AG04449 (cell line): Measurements from ENCODE around the gene PRAMEF18.
"Not testable (repeated sequence)": the region's sequence is repeated elsewhere in the genome, so short reads cannot be mapped to it uniquely, and the experiment has no call there.

Experiments used
- CTCF ChIA-PET: fragments of 350-600 bp; formaldehyde crosslinking; extraction: SDS; loops from one replicate; lab custom pipeline; 2021; ENCODE audit warnings: antibody characterized with exemption; lab: Yijun Ruan, JAX
- POLR2A ChIA-PET: fragments of 400-600, 350-600 bp; formaldehyde crosslinking; extraction: SDS; loops from one replicate; lab custom pipeline; 2020; ENCODE audit warnings: antibody characterized with exemption, inconsistent platforms; lab: Yijun Ruan, JAX
- DNase-seq: peaks from one replicate; pipeline ENCODE4 v3.0.0-alpha.2; 2010; ENCODE audit warnings: low read depth, low spot score
- H3K4me3 ChIP-seq: 2 replicates; pipeline ENCODE4 v1.5.1; 2011; ENCODE audit warnings: low read depth, mild to moderate bottlenecking, control low read depth, low read length

The PRAMEF18 gene, protein sequence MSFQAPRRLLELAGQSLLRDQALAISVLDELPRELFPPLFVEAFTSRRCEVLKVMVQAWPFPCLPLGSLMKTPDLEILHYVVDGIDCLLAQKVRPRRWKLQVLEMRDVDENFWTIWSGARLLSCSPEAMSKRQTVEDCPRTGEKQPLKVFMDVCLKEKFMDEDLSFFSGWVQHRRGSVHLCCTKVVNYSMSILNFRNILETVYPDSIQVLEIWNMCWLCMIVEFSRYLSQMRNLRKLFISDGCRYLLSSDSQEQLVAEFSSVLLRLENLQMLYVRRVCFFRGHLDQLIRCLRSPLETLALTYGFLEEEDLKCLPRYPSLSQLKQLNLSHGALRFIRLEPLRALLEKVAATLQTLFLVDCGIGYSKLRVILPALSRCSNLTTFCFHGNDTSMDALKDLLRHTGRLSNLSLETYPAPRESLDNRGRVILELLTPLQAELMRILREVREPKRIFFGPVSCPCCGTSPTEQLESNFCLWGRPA

DNA sequence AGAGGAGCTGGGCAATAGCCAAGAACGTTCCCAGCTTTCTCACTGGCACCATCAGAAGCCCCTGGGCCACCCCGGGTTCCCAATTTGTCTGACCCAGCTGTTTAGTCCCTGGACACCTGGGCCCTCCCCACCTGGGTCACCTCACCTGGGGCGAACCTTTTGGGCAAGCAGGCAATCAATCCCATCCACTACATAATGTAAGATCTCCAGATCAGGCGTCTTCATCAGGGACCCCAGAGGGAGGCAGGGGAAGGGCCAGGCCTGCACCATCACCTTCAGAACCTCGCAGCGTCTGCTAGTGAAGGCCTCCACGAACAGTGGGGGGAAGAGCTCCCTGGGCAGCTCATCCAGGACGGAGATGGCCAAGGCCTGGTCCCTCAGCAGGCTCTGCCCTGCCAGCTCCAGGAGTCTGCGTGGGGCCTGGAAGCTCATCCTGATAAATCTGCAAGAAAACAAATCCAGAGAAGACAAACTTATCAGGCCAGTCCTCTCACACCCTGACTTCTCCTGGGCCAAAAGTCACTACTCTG lies at the start of gene PRAMEF18:
TSS of gene PRAMEF18 (minus strand) at position 480 of the 530 bp plus-strand sequence. CDS start at position 432, 48 bp downstream.
- DNase-seq, POLR2A ChIA-PET, H3K4me3 ChIP-seq, CTCF ChIA-PET: not testable (repeated sequence)

DNA sequence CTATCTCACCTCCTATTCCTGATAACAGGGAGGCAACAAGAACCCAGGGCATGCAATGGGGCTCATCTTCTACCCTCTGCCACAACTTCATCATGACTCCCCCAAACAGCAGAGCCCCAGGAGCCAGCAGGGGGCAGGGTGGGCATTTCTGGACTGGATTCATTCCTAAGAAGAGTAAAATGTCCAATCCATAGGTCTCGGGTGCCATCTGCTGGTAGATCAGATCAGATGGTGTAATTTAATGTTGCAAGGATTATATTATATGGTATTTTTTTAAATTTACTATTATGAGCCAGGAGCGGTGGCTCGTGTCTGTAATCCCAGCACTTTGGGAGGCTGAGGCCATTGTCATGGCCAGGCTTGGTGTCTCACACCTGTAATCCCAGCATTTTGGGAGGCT lies 39.2 kb upstream of the PRAMEF18 start:
- DNase-seq, H3K4me3 ChIP-seq, CTCF ChIA-PET, POLR2A ChIA-PET: not testable (repeated sequence)

DNA sequence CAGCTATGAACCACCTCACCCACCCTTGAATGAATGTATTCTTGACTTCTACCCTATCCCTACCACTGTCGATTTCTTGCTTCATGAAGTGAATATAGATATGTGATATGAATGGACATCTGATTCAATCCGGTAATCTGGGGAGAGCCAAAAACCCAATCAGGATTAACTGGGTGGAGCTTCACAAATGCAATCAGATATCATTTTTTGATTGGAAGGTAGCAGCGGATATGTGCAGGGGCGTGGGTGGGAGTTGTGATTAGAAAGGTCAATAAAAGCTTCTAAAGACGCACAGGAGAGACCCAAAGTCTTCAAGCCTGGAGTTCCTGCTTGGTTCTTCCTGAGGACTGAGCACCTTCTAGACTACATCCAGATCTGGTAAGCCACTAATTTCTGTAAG lies 27.9 kb upstream of the PRAMEF18 start, which contains the start of gene PRAMEF5:
TSS of gene PRAMEF5 (plus strand) at position 301 of the 400 bp plus-strand sequence. CDS start 5,071 bp downstream, outside the sequence.
- DNase-seq, POLR2A ChIA-PET, H3K4me3 ChIP-seq, CTCF ChIA-PET: not testable (repeated sequence)

DNA sequence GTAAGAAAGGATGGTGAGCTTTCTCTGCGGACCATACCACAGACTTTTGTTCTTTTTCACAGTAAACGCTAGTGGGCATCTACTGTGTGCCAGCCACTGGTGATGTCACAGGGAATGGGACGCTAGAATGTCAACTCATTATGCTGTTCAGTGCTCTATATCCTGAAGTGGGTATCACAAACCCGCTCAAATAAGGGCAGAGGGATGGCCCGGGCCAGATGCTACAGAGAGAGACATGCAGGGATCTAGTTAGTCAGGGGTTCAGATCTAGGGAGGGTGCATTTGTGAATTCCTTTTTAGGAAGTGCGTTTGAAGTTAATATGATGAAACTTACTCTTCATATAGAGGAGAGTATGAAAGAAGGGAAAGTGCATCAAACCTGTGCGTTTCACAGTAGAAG lies 21.2 kb upstream of the PRAMEF18 start:
- DNase-seq, H3K4me3 ChIP-seq, POLR2A ChIA-PET, CTCF ChIA-PET: not testable (repeated sequence)

DNA sequence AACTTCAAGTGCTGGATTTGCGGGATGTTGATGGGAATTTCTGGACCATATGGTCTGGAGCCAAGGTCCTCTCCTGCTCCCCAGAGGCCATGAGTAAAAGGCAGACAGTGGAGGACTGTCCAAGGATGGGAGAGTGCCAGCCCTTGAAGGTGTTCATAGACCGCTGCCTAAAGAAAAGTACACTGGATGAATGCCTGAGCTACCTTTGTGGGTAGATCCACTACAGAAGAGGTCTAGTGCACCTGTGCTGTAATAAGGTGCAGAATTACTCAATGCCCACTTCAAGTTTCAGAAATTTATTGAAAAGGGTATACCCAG lies 20.6 kb upstream of the PRAMEF18 start:
- DNase-seq, CTCF ChIA-PET, H3K4me3 ChIP-seq, POLR2A ChIA-PET: not testable (repeated sequence)

DNA sequence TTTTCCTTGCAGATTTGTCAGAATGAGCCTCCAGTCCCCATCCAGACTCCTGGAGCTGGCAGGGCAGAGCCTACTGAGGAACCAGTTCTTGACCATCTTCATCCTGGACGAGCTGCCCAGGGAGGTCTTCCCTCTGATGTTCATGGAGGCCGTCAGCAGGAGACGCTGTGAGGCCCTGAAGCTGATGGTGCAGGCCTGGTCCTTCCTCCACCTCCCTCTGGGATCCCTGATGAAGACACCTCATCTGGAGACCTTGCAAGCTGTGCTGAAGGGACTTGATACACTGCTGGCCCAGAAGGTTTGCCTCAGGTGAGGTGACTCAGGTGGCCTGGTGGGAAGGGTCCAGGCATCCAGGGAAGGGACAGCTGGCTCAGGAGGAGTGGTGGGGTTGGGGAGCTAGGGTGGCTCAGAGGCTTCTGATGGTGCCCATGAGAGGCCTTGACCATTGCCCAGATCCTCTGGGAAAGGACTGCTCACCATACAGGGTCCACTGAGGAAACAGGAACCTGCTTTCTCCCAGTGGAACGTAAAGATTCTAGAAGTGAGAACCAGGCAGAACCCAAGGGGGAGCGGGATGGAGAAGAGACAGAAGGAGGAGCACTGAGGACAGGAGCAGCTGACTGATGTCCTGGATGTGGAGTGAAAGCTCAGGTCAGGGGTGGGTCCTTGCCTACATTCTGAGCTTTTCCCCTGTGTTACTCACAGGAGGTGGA lies 20.0 kb upstream of the PRAMEF18 start:
- CTCF ChIA-PET, H3K4me3 ChIP-seq, POLR2A ChIA-PET, DNase-seq: not testable (repeated sequence)

DNA sequence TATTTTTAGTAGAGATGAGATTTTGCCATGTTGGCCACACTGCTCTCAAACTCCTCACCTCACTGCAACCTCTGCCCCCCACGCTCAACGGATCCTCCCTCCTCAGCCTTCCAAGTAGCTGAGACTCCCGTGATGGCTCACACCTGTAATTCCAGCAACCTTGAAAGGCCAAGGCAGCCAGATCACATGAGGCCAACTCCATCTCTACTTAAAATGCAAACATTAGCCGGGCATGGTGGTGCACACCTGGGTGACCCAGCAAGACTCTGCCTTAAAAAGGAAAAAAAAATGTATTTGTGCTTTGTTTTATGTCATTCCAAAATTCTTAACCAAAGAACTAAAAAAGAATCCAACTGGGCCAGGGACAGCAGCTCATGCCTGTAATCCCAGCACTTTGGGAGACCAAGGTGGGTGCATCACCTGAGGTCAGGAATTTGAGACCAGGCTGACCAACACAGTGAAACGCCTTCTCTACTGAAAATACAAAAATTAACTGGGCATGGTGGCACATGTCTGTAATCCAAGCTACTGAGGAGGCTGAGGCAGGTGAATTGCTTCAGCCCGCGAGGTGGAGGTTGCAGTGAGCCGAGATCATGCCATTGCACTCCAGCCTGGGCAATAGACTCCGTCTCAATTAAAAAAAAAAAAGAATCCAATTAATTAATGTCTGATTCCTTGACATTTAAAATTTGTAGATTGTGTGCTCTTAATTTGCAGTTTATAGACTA lies 17.7 kb upstream of the PRAMEF18 start:
- DNase-seq, H3K4me3 ChIP-seq, POLR2A ChIA-PET, CTCF ChIA-PET: not testable (repeated sequence)

DNA sequence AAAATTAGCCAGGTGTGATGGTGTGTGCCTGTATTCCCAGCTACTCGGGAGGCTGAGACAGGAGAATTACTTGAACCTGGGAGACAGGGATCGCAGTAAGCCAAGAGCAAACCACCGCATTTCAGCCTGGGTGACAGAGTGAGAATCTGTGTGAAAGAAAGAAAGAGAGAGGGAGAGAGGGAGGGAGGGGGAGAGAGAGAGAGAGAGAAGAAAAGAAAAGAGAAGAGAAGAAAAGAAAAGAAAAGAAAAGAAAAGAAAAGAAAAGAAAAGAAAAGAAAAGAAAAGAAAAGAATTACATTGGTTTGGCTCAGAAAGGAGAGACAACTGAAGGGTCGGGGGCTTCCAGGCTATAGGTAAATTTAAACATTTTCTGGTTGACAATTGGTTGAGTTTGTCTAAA lies 13.7 kb upstream of the PRAMEF18 start:
- DNase-seq, POLR2A ChIA-PET, H3K4me3 ChIP-seq, CTCF ChIA-PET: not testable (repeated sequence)

DNA sequence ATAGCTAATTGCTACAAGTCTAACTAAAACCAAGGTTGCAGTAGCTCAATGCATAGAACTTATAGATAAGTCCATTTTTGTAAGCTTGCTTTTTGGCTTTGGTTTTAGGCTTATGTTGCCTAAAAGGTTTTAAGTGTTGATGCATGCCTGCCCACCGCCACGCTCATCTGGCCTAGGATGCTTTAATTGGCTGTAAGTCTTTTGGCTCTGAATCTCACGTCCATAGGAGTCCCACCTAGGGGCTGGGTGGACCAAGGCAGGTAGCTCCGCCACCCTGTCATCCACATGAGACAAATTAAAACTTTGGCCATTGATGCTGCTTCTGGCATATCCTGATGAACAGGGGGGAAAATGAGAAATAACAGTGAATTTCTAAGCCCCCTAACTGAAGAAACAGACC lies 11.6 kb upstream of the PRAMEF18 start:
- CTCF ChIA-PET = not testable (repeated sequence)

DNA sequence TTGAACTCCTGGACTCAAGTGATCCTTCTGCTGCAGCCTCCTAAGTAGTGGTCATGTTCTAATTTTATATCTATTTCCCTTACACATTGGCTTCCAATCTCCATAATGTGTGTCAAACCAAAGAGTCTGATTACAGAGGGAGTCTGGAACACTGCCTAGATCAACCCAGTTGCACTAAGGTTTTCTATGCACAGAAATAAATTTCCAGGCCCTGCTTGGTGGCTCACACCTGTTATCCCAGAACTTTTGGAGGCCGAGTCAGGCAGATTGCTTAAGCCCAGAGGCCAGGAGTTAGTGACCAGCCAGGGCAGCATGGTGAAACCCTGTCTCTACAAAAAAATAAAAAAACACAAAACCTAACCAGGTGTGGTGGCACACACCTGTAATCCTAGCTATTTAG lies 8.1 kb upstream of the PRAMEF18 start:
- POLR2A ChIA-PET, H3K4me3 ChIP-seq, CTCF ChIA-PET, DNase-seq: not testable (repeated sequence)

More for the DNA sequence above, 11.6 kb upstream of the PRAMEF18 start:
- H3K4me3 ChIP-seq, DNase-seq, POLR2A ChIA-PET: not testable (repeated sequence)

DNA sequence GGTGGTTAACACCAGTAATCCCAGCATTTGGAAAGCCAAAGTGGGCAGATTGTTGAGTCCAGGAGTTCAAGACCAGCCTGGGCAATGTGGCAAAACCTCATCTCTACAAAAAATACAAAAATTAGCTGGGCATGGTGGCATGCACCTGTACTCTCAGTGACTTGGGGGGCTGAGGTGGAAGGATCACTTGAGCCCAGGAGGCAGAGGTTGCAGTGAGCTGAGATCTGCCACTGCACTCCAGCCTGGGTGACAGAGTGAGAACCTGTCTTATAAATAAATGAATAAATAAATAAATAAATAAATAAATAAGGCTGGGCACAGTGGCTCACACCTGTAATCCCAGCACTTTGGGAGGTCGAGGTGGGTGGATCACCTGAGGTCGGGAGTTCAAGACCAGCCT lies 6.1 kb upstream of the PRAMEF18 start:
- CTCF ChIA-PET, H3K4me3 ChIP-seq: not testable (repeated sequence)

DNA sequence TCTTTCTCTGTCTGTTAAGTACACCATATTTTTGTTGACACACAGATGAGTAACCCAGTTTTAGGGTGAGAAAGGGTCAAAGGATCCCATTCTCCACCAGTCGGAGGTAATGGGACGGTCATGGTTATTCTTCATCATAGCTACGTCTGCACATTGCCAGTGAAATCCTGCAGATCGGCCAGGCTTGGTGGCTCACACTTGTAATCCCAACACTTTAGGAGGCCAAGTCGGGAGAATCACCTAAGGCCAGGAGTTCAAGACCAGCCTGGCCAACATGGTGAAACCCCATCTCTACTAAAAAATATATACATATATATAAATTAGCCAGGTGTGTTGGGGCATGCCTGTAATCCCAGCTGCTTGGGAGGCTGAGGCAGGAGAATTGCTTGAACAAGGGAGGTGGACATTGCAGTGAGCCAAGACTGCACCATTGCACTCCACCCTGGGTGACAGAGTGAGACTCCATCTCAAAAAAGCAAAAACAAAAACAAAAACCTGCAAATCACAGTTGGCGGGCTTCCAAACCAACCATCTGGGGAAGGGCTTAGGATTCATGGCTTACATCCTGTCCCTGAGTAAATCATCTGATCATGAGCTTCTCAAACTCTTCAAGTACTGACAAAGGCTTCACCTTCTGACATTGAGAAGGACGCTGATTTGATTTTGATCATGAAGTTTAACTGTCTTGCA lies 5.3 kb upstream of the PRAMEF18 start:
- POLR2A ChIA-PET, DNase-seq, CTCF ChIA-PET, H3K4me3 ChIP-seq: not testable (repeated sequence)

More for the DNA sequence above, 6.1 kb upstream of the PRAMEF18 start:
- POLR2A ChIA-PET, DNase-seq: not testable (repeated sequence)

DNA sequence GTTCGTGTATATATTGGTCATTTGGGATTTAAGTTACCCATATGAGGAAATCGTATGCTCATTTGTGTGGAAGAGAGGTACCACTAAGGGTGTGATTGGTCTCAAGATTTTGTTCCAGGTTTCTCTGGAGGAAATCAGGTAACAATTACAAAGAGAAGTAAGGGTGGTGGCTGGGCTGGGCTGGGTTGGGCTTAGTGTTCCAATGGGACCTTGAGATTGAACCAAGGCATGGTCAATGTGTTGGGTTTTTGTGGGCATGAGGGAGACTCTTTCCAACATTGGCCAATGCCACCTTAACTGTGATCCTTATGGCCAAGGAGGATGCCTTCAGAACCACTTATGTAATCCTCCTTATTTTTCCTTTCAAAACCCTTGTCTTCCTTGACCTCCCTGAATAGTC lies 4.6 kb upstream of the PRAMEF18 start:
- DNase-seq, POLR2A ChIA-PET, H3K4me3 ChIP-seq, CTCF ChIA-PET: not testable (repeated sequence)

DNA sequence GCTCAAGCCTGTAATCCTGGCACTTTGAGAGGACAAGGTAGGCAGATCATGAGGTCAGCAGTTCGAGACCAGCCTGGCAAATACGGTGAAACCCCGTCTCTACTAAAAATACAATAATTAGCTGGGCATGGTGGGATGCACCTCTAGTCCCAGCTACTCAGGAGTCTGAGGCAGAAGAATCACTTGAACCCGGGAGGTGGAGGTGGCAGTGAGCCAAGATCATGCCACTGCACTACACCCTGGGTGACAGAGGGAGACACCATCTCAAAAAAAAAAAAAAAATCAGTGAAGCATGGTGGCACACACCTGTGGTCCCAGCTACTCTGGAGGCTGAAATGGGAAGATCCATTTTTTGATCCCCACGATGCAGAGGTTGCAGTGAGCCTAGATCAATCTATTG lies 4.1 kb upstream of the PRAMEF18 start:
- DNase-seq, CTCF ChIA-PET, POLR2A ChIA-PET, H3K4me3 ChIP-seq: not testable (repeated sequence)
